ENCODE data around the gene RBCK1. TPM values are rescaled to one million over a fixed set of nuclear protein-coding genes. Genes with fewer than 3 reads are reported as not detected.

Gene RBCK1
- total RNA-seq, 1 experiment from 2014 or later = 115 TPM

GRCh38 chr20:461254-462198, 53.4 kb downstream of the RBCK1 start:
- H3K9me3 ChIP-seq (ENCODE audit: low read length) = no peaks in the 10 kb centered on the region
- H3K4me1 ChIP-seq (ENCODE audit: insufficient read depth, low read length) = peaks cover 20% of the 10 kb centered on the region
- H3K9me2 ChIP-seq (replicated peaks; ENCODE audit: low read length) = no peaks in the 10 kb centered on the region
- H3K79me2 ChIP-seq (ENCODE audit: low read length) = peaks cover 53% of the 10 kb centered on the region
- no peak overlapping the region; the same call in 1 of the 2 replicates for H3K27ac ChIP-seq (ENCODE audit: low read length)
- H3F3A ChIP-seq (ENCODE audit: low read length, unreplicated experiment) = no peaks in the 10 kb centered on the region
- no peaks in the 10 kb centered on the region for H3K36me3 ChIP-seq (ENCODE audit: low read depth, low read length)
- peak overlapping the region; percentile 82 for H3K9ac ChIP-seq (ENCODE audit: low read length)
- peak; percentile 42 for DNase-seq
- ChIA-PET POLR2A (ENCODE audit: unreplicated experiment) (interaction anchor here (0.6 kb wide), 1 partner anchor 70 kb away, joined by 3 read pairs; no protein-coding TSS in a partner anchor), CTCF (no interaction called here)
- H4K20me1 ChIP-seq (ENCODE audit: low read length) = peaks cover 26% of the 10 kb centered on the region
- peak overlapping the region; percentile 98 for H3K4me2 ChIP-seq (ENCODE audit: low read length)
- peak overlapping the region; percentile 99 for H3K4me3 ChIP-seq (ENCODE audit: low read length)
- H2AFZ ChIP-seq (ENCODE audit: low read length) = peak overlapping the region; percentile 89
- TSS peak; percentile 37 for BruUV-seq (replicated peaks)
- intact Hi-C loops (cut with micrococcal nuclease) = no loop called here
- peak; percentile 63 for ATAC-seq
- H3K27me3 ChIP-seq (ENCODE audit: low read length) = no peaks in the 10 kb centered on the region
- TF ChIP-seq EZH2phosphoT487 (IDR thresholded peaks at IDR 0.05; ENCODE audit: borderline replicate concordance, low read length) (no peak), EZH2 (IDR thresholded peaks at IDR 0.05; ENCODE audit: low read length, unreplicated experiment) (no peak), CTCF (conservative IDR thresholded peaks at IDR 0.05; ENCODE audit: low read depth, low read length) (no peak)

- Histone ChIP-seq H3K27ac (ENCODE audit: low read length) (no peak within 1 kb of the TSS; the same call in 1 of the 2 replicates), H3K79me2 (ENCODE audit: low read length) (peaks cover 47% of the 10 kb centered on the region), H3K9ac (ENCODE audit: low read length) (peak within 1 kb of the TSS; percentile 82), H3K9me3 (ENCODE audit: low read length) (no peaks in the 10 kb centered on the region), H2AFZ (ENCODE audit: low read length) (peak within 1 kb of the TSS; percentile 89), H3K4me1 (ENCODE audit: insufficient read depth, low read length) (peaks cover 20% of the 10 kb centered on the region), H3K4me2 (ENCODE audit: low read length) (peak within 1 kb of the TSS; percentile 98), H3K36me3 (ENCODE audit: low read depth, low read length) (no peaks in the 10 kb centered on the region), H3K9me2 (replicated peaks; ENCODE audit: low read length) (no peaks in the 10 kb centered on the region), H3K27me3 (ENCODE audit: low read length) (no peaks in the 10 kb centered on the region), H3F3A (ENCODE audit: low read length, unreplicated experiment) (no peaks in the 10 kb centered on the region), H4K20me1 (ENCODE audit: low read length) (peaks cover 26% of the 10 kb centered on the region), H3K4me3 (ENCODE audit: low read length) (peak within 1 kb of the TSS; percentile 99)
- TF ChIP-seq CTCF (conservative IDR thresholded peaks at IDR 0.05; ENCODE audit: low read depth, low read length) = peak; percentile 47
- no peak for TF ChIP-seq EZH2 (IDR thresholded peaks at IDR 0.05; ENCODE audit: low read length, unreplicated experiment)
- intact Hi-C loops (cut with micrococcal nuclease) = no loop called here
- ATAC-seq (peak; percentile 95), DNase-seq (peak; percentile 95)
- BruUV-seq (replicated peaks) = no TSS peak
- ChIA-PET POLR2A (ENCODE audit: unreplicated experiment) (interaction anchor here (0.6 kb wide), 2 partner anchors 43 to 71 kb away, joined by 3 read pairs; no protein-coding TSS in a partner anchor), CTCF (interaction anchor here (0.9 kb wide), 1 partner anchor 277 kb away, joined by 3 read pairs; no protein-coding TSS in a partner anchor)
Observed at GRCh38 chr20:462199-462991, 54.3 kb downstream of the RBCK1 start, which contains the start of gene TBC1D20. TBC1D20 (minus strand) TSS chr20:462533; CDS start chr20:462405, 128 bp downstream.
